Measurements from ENCODE around the gene AK1. TPM values are rescaled to one million over a fixed set of nuclear protein-coding genes. Genes with fewer than 3 reads are reported as not detected.

The AK1 gene
- total RNA-seq, 1 experiment from 2014 or later, result 62.1 TPM

DNA sequence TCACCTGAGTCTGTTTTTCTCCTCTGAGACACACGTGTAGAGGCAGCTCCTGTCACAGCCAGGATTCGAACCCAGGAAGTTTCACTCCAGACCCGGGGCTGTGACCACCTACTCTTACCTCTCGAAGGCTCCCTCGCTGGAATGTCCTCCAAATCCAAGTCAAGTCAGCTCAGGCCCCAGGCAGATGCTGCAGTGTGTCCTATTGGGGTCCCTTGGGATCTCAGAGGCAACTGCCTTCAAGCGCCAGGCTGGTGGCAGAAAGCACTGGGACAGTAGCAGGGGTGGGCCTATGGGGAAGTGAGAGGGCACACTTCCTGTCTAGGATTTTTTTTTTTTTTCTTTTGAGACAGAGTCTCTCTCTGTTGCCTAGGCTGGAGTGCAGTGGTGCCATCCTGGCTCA, 40.1 kb upstream of the AK1 start:
- DNase-seq (ENCODE audit: low read depth, low spot score) (no peak), ATAC-seq (no peak)
- Histone ChIP-seq H3K27ac (ENCODE audit: low read length) (peak overlapping the region; percentile 81), H3K4me3 (ENCODE audit: low read depth in 2 of 2, low read length in 2 of 2) (peak overlapping the region in 1 of 2 experiments; percentile 31; a peak in 2 of 4 replicates), H3K27me3 (ENCODE audit: control insufficient read depth, insufficient read depth, low read length) (no peaks in the 10 kb centered on the region), H3K36me3 (ENCODE audit: control insufficient read depth, insufficient read depth, low read length) (no peaks in the 10 kb centered on the region), H3K9me3 (ENCODE audit: control insufficient read depth, insufficient read depth, low read depth, low read length) (no peaks in the 10 kb centered on the region), H3K4me1 (ENCODE audit: control insufficient read depth, insufficient read depth, low read length) (peaks cover 36% of the 10 kb centered on the region)
- TF ChIP-seq, protein P1, sequence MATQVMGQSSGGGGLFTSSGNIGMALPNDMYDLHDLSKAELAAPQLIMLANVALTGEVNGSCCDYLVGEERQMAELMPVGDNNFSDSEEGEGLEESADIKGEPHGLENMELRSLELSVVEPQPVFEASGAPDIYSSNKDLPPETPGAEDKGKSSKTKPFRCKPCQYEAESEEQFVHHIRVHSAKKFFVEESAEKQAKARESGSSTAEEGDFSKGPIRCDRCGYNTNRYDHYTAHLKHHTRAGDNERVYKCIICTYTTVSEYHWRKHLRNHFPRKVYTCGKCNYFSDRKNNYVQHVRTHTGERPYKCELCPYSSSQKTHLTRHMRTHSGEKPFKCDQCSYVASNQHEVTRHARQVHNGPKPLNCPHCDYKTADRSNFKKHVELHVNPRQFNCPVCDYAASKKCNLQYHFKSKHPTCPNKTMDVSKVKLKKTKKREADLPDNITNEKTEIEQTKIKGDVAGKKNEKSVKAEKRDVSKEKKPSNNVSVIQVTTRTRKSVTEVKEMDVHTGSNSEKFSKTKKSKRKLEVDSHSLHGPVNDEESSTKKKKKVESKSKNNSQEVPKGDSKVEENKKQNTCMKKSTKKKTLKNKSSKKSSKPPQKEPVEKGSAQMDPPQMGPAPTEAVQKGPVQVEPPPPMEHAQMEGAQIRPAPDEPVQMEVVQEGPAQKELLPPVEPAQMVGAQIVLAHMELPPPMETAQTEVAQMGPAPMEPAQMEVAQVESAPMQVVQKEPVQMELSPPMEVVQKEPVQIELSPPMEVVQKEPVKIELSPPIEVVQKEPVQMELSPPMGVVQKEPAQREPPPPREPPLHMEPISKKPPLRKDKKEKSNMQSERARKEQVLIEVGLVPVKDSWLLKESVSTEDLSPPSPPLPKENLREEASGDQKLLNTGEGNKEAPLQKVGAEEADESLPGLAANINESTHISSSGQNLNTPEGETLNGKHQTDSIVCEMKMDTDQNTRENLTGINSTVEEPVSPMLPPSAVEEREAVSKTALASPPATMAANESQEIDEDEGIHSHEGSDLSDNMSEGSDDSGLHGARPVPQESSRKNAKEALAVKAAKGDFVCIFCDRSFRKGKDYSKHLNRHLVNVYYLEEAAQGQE (IDR thresholded peaks at IDR 0.05; ENCODE audit: insufficient read depth in 1 of 2, low read depth in 2 of 2, low read length in 1 of 2), result no peak
- no peak for TF ChIP-seq SIN3A (IDR thresholded peaks at IDR 0.05; ENCODE audit: borderline replicate concordance, insufficient read depth, low read depth, low read length)
- in situ Hi-C loops (cut with HindIII; ENCODE audit: low pct_unique_long_range_greater_than_20kb, low sequenced_read_pairs), result no loop called here
- ChIA-PET POLR2A (no interaction called here), CTCF (interaction anchor here (0.7 kb wide), 2 partner anchors 26 to 256 kb away, joined by 3 read pairs; no protein-coding TSS in a partner anchor)
- intact Hi-C loops (cut with micrococcal nuclease; ENCODE audit: unreplicated experiment), result no loop called here
- BruUV-seq (replicated peaks), result no TSS peak

DNA sequence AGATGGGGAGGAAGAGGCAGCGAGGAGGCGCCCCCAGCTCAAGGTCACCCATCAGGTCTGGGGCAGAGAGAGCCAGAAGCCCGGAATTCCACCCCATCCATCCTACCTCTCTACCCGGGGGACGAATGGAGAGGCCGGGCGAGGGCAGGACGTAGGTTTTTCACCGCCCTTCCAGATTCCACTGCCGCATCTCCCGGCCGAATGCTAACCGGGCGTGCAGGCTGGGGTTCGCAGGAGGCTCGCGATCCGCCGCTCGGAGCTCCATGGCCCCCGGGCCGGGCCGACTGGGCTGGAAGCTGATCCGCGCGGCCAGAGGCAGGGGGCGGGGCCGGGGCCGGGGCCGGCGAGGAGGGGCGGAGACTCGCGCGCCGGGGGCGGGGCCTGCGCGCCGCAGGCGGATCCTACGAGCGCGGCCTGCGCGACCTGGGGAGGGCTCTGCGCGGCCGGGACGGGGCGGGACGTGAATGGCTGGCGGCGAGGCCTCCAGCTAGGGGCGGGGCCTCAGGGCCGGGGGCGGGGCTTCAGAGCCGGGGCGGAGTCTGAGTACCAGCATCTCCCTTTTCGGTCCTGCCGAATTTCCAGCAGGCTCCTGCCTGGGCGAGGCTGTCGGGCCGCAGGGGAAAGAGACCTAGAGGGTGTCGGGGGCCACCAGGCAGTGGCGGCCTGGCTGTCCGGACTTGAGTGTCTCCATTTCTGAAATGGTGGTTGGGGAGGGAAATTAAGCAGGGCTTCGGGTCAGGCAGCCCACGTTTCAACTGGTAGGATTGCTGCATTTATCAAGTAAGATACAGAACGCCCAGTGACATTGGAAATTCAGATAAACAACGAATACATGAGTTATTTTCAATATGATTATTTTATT, 39.5 kb upstream of the AK1 start, which contains the start of gene ST6GALNAC4:
Gene ST6GALNAC4 (minus strand): TSS at position 322 of the 862 bp plus-strand sequence. CDS start 622 bp downstream, outside the sequence.
- Histone ChIP-seq H3K27ac (ENCODE audit: low read length) (peak within 1 kb of the TSS; percentile 81), H3K4me3 (ENCODE audit: low read depth in 2 of 2, low read length in 2 of 2) (peak within 1 kb of the TSS; percentile 59 to 80), H3K4me1 (ENCODE audit: control insufficient read depth, insufficient read depth, low read length) (peaks cover 36% of the 10 kb centered on the region), H3K27me3 (ENCODE audit: control insufficient read depth, insufficient read depth, low read length) (no peaks in the 10 kb centered on the region), H3K36me3 (ENCODE audit: control insufficient read depth, insufficient read depth, low read length) (no peaks in the 10 kb centered on the region), H3K9me3 (ENCODE audit: control insufficient read depth, insufficient read depth, low read depth, low read length) (no peaks in the 10 kb centered on the region)
- ChIA-PET POLR2A (interaction anchor here (0.5 to 0.6 kb wide), 3 partner anchors 10 to 108 kb away, joined by 3 to 5 read pairs (median 4); no protein-coding TSS in a partner anchor), CTCF (interaction anchor here (0.7 kb wide), 1 partner anchor 256 kb away, joined by 3 read pairs; no protein-coding TSS in a partner anchor)
- intact Hi-C loops (cut with micrococcal nuclease; ENCODE audit: unreplicated experiment), result no loop called here
- DNase-seq (ENCODE audit: low read depth, low spot score) (no peak), ATAC-seq (peak; percentile 85)
- no peak for TF ChIP-seq POLR2AphosphoS5 (IDR thresholded peaks at IDR 0.05; ENCODE audit: low read depth, low read length)
- TF ChIP-seq, protein P1 (IDR thresholded peaks at IDR 0.05; ENCODE audit: insufficient read depth in 1 of 2, low read depth in 2 of 2, low read length in 1 of 2), result no peak
- no peak for TF ChIP-seq TCF7L2 (IDR thresholded peaks at IDR 0.05; ENCODE audit: low read depth, low read length)
- TF ChIP-seq SIN3A (IDR thresholded peaks at IDR 0.05; ENCODE audit: borderline replicate concordance, insufficient read depth, low read depth, low read length), result no peak
- TF ChIP-seq, protein P2, sequence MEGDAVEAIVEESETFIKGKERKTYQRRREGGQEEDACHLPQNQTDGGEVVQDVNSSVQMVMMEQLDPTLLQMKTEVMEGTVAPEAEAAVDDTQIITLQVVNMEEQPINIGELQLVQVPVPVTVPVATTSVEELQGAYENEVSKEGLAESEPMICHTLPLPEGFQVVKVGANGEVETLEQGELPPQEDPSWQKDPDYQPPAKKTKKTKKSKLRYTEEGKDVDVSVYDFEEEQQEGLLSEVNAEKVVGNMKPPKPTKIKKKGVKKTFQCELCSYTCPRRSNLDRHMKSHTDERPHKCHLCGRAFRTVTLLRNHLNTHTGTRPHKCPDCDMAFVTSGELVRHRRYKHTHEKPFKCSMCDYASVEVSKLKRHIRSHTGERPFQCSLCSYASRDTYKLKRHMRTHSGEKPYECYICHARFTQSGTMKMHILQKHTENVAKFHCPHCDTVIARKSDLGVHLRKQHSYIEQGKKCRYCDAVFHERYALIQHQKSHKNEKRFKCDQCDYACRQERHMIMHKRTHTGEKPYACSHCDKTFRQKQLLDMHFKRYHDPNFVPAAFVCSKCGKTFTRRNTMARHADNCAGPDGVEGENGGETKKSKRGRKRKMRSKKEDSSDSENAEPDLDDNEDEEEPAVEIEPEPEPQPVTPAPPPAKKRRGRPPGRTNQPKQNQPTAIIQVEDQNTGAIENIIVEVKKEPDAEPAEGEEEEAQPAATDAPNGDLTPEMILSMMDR (IDR thresholded peaks at IDR 0.05), result no peak
- BruUV-seq (replicated peaks), result no TSS peak
- in situ Hi-C loops (cut with HindIII; ENCODE audit: low pct_unique_long_range_greater_than_20kb, low sequenced_read_pairs), result no loop called here

Measured in Panc1 (cell line).